GM18868 (cell line): ENCODE results near the gene SGSM1.
"Not testable (repeated sequence)": the region's sequence is repeated elsewhere in the genome, so short reads cannot be mapped to it uniquely, and the experiment has no call there.

Experiments used
- ATAC-seq: cut with Tn5 transposase; IDR thresholded peaks from one replicate; pipeline ENCODE4 v1.9.1; 2021; ENCODE audit warnings: mild to moderate bottlenecking, moderate library complexity; ENCODE audit not compliant: unreplicated experiment

SGSM1 gene

GRCh38 chr22:24893341-24894070 is 87.5 kb downstream of the SGSM1 start:
- no peak for ATAC-seq

- ATAC-seq: no peak
Observed at GRCh38 chr22:24894220-24894975, 88.4 kb downstream of the SGSM1 start.

DNA sequence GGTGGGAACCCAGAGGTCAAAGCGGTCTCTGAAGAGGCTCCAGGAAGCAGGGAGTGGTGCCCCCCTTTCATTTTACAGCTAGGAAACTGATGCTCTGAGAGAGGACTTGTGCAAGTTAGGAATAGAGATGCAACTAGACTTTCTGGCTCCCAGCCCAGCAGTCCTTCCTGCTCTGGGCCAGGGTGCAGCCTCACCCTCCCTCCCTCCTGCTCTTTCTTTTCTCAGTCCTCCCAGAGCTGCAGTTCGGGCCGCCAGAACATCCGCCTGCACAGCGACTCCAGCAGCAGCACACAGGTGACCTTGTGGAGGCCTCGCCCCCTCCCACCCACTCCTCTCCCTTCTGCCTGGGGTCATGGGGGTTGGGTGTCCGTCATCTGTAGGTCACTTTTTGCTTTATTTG is 89.0 kb downstream of the SGSM1 start:
- no peak for ATAC-seq

GRCh38 chr22:24901448-24901847 is 95.4 kb downstream of the SGSM1 start:
- ATAC-seq: no peak

DNA sequence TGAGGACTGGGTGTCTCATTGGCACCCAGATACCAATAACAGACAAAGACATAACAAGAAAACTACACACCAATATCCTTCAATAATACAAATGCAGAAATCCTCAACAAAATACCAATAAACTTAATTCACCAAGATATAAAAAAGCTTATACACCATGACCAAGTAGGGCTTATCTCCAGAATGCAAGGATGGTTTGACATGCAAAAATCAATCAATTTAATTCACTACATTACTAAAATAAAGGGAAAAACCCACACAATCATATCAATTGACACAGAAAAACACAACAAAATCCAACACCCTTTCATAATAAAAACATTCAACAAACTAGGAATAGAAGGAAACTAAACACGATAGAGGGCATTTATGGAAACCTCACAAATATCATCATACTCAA is 99.9 kb downstream of the SGSM1 start:
- ATAC-seq: no peak

- not testable (repeated sequence) for ATAC-seq
Observed at GRCh38 chr22:24907101-24907500, 101.1 kb downstream of the SGSM1 start.

GRCh38 chr22:24920029-24920428 is 114.0 kb downstream of the SGSM1 start:
- ATAC-seq: no peak

- no peak for ATAC-seq
Observed at GRCh38 chr22:24925586-24926427, 119.8 kb downstream of the SGSM1 start.

DNA sequence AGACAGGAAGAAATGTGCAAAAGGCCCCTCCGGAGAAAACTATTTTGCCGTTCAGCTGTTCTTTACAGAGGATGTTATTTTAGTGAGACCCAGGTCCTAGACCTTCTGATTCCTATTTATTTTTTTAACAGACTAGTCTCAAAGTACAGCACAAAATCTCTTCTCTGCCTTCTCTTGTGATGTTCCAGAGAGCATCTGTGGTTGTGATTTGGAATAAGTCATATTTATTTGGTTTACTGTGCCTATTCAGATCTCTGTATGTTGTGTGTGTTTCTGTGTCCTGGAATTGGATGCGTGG is 120.4 kb downstream of the SGSM1 start:
- no peak for ATAC-seq

- no peak for ATAC-seq
Observed at GRCh38 chr22:24926849-24927579, 121.0 kb downstream of the SGSM1 start.

GRCh38 chr22:24928322-24928721 is 122.3 kb downstream of the SGSM1 start:
- ATAC-seq: no peak

DNA sequence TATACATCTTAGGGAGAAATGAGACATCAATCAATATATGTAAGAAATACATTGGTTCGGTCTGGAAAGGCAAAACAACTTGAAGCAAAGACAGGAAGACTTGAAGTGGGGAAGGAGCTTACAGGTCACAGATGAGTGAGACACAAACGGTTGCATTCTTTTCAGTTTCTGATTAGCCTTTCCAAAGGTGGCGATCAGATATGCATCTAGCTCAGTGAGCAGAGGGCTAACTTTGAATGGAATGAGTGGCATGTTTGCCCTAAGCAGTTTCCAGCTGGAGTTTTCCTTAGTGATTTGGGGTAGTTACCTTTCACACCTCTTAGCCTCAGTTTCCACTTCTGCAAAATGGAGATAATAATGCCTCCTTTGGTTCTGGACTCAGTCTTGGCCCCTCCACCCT is 124.7 kb downstream of the SGSM1 start:
- ATAC-seq: no peak

- ATAC-seq: no peak
Observed at GRCh38 chr22:24935771-24936483, 129.9 kb downstream of the SGSM1 start.

DNA sequence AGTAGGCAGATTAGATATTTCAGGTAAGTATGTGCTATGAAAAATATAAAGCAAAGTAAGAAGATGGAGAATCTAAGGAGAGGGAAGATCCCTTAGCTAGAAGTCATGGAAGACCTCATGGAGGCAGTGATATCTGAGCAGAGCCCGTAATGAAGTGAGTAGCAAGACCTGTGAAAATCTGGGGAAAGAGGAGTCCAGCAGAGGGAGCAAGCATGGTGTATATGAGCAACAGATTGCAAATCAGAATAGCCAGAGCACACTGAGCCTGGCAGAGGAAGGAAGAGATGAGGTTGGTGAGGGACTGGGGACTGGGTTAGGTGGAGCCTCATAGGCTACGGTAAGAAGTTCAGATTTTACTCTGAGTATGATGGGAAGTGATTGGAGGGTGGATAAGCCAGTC is 131.1 kb downstream of the SGSM1 start:
- no peak for ATAC-seq

GRCh38 chr22:24938741-24939341 is 132.8 kb downstream of the SGSM1 start:
- ATAC-seq: no peak

DNA sequence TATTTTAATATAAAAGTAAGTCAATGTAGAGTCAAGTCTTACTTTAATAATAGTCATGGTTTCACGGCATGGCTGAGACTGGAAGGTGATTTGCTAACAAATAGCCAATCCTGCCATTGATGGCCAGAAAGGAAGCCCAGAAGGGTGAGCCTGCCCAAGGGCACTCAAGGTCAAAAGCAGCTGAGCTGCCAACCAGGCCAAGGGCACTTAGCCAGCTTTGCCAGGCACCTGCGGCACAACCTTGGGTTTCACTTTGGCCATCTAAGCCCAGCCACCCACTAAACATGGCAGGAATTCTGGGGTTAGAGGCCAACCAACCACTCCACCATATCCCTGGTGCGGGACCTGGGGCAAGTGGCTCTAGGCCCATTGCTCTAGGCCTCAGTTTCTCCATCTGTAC is 136.3 kb downstream of the SGSM1 start:
- ATAC-seq: no peak

- ATAC-seq: no peak
Observed at GRCh38 chr22:24944217-24944937, 138.4 kb downstream of the SGSM1 start.

GRCh38 chr22:24945430-24945829 is 139.4 kb downstream of the SGSM1 start:
- ATAC-seq: no peak

DNA sequence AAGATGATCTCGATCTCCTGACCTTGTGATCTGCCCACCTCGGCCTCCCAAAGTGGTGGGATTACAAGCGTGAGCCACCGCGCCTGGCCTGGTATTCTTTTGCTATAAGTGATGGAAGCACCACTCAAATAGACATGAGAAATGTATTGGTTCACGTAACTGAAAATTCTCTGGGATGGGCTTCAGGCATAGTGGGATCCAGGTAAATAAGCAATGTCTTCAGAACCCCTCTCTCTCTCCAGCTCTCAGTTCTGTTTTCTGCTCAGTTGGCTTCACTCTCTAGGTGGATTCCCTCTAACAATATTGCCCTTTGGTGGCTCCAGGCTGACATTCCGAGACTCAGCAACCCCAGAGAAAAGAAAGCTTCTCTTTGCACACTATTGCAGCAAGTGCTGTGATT is 141.4 kb downstream of the SGSM1 start:
- ATAC-seq: no peak
